ENCODE measurements around the gene ACADL. TPM values are rescaled to one million over a fixed set of nuclear protein-coding genes. Genes with fewer than 3 reads are reported as not detected.
A peak's percentile ranks its signal among the peaks of the same experiment; 100 is the strongest.

The ACADL gene
- total RNA-seq, 6 experiments from 2014 or later = not detected

- Mint-ChIP-seq H3K9me3 (no peaks in the 10 kb centered on the region), H3K4me3 (no peak overlapping the region), H3K4me1 (ENCODE audit: low read depth) (no peaks in the 10 kb centered on the region), H3K36me3 (ENCODE audit: low read depth) (no peaks in the 10 kb centered on the region), H3K27ac (no peak overlapping the region), H3K27me3 (ENCODE audit: insufficient read depth) (peaks cover 3% of the 10 kb centered on the region)
- no peak for TF ChIP-seq CTCF (IDR thresholded peaks at IDR 0.05)
- DNase-seq = no peak
Observed at GRCh38 chr2:210207929-210208328, 17.3 kb downstream of the ACADL start.

- H3K9me3 Mint-ChIP-seq = no peaks in the 10 kb centered on the region
- no peaks in the 10 kb centered on the region for H3K36me3 Mint-ChIP-seq (ENCODE audit: low read depth)
- no peak overlapping the region for H3K27ac Mint-ChIP-seq
- H3K4me3 Mint-ChIP-seq = no peak overlapping the region
- peaks cover 1% of the 10 kb centered on the region for H3K4me1 Mint-ChIP-seq (ENCODE audit: low read depth)
- DNase-seq = no peak
- peaks cover 3% of the 10 kb centered on the region; the same call in 1 of the 2 replicates for H3K27me3 Mint-ChIP-seq (ENCODE audit: insufficient read depth)
- no peak for TF ChIP-seq CTCF (IDR thresholded peaks at IDR 0.05)
Observed at GRCh38 chr2:210203558-210203957, 21.7 kb downstream of the ACADL start.

- Mint-ChIP-seq H3K4me1 (ENCODE audit: low read depth) (peaks cover 5% of the 10 kb centered on the region), H3K36me3 (ENCODE audit: low read depth) (no peaks in the 10 kb centered on the region), H3K27ac (no peak overlapping the region), H3K27me3 (ENCODE audit: insufficient read depth) (peaks cover 3% of the 10 kb centered on the region; the same call in 1 of the 2 replicates), H3K9me3 (no peaks in the 10 kb centered on the region), H3K4me3 (no peak overlapping the region)
- TF ChIP-seq CTCF (IDR thresholded peaks at IDR 0.05) = no peak
- no peak for DNase-seq
Observed at GRCh38 chr2:210203147-210203546, 22.1 kb downstream of the ACADL start.

GRCh38 chr2:210199854-210200253 is 25.4 kb downstream of the ACADL start:
- peaks cover 7% of the 10 kb centered on the region; the same call in 1 of the 2 replicates for H3K27me3 Mint-ChIP-seq (ENCODE audit: insufficient read depth)
- no peaks in the 10 kb centered on the region for H3K9me3 Mint-ChIP-seq
- H3K36me3 Mint-ChIP-seq (ENCODE audit: low read depth) = no peaks in the 10 kb centered on the region
- H3K4me3 Mint-ChIP-seq = no peak overlapping the region
- peaks cover 13% of the 10 kb centered on the region for H3K4me1 Mint-ChIP-seq (ENCODE audit: low read depth)
- H3K27ac Mint-ChIP-seq = no peak overlapping the region
- DNase-seq = no peak
- no peak for TF ChIP-seq CTCF (IDR thresholded peaks at IDR 0.05)

- no peaks in the 10 kb centered on the region for H3K9me3 Mint-ChIP-seq
- no peak overlapping the region for H3K27ac Mint-ChIP-seq
- H3K4me3 Mint-ChIP-seq = no peak overlapping the region
- peak; percentile 29 for DNase-seq
- peaks cover 7% of the 10 kb centered on the region; the same call in 1 of the 2 replicates for H3K27me3 Mint-ChIP-seq (ENCODE audit: insufficient read depth)
- H3K36me3 Mint-ChIP-seq (ENCODE audit: low read depth) = no peaks in the 10 kb centered on the region
- TF ChIP-seq CTCF (IDR thresholded peaks at IDR 0.05) = peak; percentile 89
- peaks cover 14% of the 10 kb centered on the region for H3K4me1 Mint-ChIP-seq (ENCODE audit: low read depth)
Observed at GRCh38 chr2:210199186-210199765, 26.0 kb downstream of the ACADL start.
